Stomach (tissue), 4 donors: ENCODE data around the gene TPH1.

Experiments
- CTCF ChIP-seq, 7 experiments: fragments of 450-650 bp in 4 of 7; fragments of 200-600 bp in 3 of 7; sonication (generic) in 3 of 7; IDR thresholded peaks; one replicate each; pipeline ENCODE4 v1.5.1; 2016 to 2019; ENCODE audit warnings: antibody characterized with exemption in 7 of 7, control low read depth in 2 of 7, mild to moderate bottlenecking in 1 of 7
- POLR2A ChIP-seq, 4 donors: fragments of 450-650 bp; IDR thresholded peaks; one replicate each; pipeline ENCODE4 v1.6.1; 2016; ENCODE audit warnings: antibody characterized with exemption in 4 of 4, control low read depth in 2 of 4, mild to moderate bottlenecking in 1 of 4, moderate library complexity in 1 of 4
- POLR2AphosphoS5 ChIP-seq, 3 donors: sonication (generic); formaldehyde crosslinking; IDR thresholded peaks; one replicate each; pipeline ENCODE4 v1.6.1; 2016; ENCODE audit warnings: antibody characterized with exemption in 3 of 3

- TF ChIP-seq CTCF (IDR thresholded peaks at IDR 0.05) (no peak), POLR2A (IDR thresholded peaks at IDR 0.05) (no peak), POLR2AphosphoS5 (IDR thresholded peaks at IDR 0.05) (no peak)
Observed at GRCh38 chr11:18064450-18065054, 18.5 kb upstream of the TPH1 start.
